ENCODE data around the gene PRXL2A. TPM values are rescaled to one million over a fixed set of nuclear protein-coding genes. Genes with fewer than 3 reads are reported as not detected.

Gene PRXL2A
- total RNA-seq, 2 experiments from 2014 or later: 17.6 to 17.7 TPM

DNA sequence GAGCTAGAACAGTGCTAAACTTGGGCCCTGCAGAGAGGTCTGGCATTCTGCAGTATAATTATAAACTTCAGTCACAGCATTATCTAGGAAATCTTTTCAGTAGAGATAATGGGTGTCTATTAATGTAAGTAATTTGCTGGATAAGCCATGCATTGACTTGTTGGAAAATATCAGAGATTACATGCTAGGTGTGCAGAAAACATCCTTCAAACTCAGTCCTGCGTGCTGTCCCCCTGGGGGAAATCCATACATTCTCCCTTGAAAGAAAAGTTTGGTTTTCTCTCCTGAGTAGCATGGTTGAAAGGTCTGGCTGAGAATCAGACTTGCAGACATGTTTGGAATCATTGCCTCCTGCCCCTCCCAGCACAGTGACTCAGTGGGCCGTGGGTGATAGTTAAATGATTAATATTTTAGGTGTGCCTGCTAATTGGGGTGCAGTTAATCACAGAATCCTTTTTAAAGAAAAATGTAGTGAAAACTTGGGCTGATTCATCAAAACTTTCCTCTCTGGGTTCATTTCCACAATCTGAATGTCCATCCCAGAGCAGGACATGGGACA, 13.9 kb upstream of the PRXL2A start:
- H3K9me3 Mint-ChIP-seq: no peaks in the 10 kb centered on the region
- H3K27ac Mint-ChIP-seq: no peak overlapping the region
- CTCF ChIA-PET: interaction anchor here (0.7 to 1.0 kb wide), 2 partner anchors 93 to 201 kb away, joined by 4 to 5 read pairs; no protein-coding TSS in a partner anchor
- H3K4me1 Mint-ChIP-seq (ENCODE audit: low read depth): no peaks in the 10 kb centered on the region
- no peaks in the 10 kb centered on the region for H3K36me3 Mint-ChIP-seq (ENCODE audit: low read depth)
- no peak overlapping the region for H3K4me3 Mint-ChIP-seq
- H3K27me3 Mint-ChIP-seq (ENCODE audit: low read depth): no peaks in the 10 kb centered on the region
- no peak for DNase-seq
- intact Hi-C loops (cut with micrococcal nuclease): no loop called here

DNA sequence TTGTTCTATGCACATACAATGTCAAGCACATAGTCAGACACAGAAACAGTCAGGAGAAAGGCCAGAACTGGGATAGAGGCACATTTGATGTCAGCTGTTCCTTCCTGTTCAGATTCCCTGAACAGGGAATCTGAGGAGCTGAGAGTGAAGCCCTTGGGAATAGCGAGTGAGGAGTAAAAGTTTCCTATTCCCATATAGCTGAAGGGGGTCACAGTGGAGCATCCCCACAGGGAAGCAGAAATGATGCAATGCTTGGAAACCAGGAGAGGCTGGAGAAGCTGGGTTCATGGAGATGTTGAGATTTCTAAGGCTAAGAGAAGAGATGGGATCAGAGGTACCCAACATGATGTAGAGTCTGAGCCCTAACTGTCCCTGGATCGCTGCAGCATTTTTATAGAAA, 11.3 kb upstream of the PRXL2A start:
- Mint-ChIP-seq H3K9me3 (no peaks in the 10 kb centered on the region), H3K4me3 (no peak overlapping the region), H3K27me3 (ENCODE audit: low read depth) (no peaks in the 10 kb centered on the region), H3K36me3 (ENCODE audit: low read depth) (no peaks in the 10 kb centered on the region), H3K4me1 (ENCODE audit: low read depth) (no peaks in the 10 kb centered on the region), H3K27ac (no peak overlapping the region)
- CTCF ChIA-PET: interaction anchor here (1.3 to 1.7 kb wide), 2 partner anchors 9 to 19 kb away, joined by 5 to 7 read pairs; no protein-coding TSS in a partner anchor
- intact Hi-C loops (cut with micrococcal nuclease): no loop called here
- DNase-seq: no peak

DNA sequence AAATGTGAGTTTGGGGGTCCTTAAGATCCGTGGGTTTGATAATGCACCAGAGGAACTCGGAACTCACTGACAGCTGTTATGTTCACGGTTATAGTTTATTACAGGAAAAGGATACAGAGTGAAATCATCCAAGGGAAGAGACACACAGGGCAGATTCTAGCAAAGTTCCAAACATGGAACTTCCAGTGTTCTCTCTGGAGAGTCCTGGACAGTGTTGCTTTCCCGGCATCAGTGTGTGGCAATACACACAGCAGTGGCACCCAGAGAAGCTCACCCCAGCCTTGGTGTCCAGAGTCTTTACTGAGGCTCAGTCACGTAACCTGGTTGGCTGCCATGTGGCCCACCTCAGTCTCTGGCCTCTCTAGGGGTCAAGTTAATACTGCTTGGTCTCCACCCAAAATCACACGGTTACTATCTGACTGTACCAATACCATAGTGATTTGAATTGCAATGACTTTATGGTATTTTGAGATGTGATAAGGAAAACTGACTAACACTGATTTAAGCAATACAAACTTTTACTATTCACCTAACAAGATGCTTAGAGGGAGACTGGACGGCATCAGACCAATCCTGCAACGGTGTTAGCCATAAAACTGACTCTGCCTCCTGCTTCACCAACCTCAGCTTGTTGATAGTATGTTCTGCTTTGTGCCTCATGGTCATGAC, 8.1 kb upstream of the PRXL2A start:
- no peak overlapping the region for H3K27ac Mint-ChIP-seq
- CTCF ChIA-PET: interaction anchor here (1.2 kb wide), 1 partner anchor 22 kb away, joined by 5 read pairs; no protein-coding TSS in a partner anchor

GRCh38 chr10:80405035-80405434, 3.3 kb upstream of the PRXL2A start:
- intact Hi-C loops (cut with micrococcal nuclease): no loop called here
- Mint-ChIP-seq H3K9me3 (no peaks in the 10 kb centered on the region), H3K36me3 (ENCODE audit: low read depth) (no peaks in the 10 kb centered on the region), H3K27me3 (ENCODE audit: low read depth) (no peaks in the 10 kb centered on the region), H3K4me1 (ENCODE audit: low read depth) (peaks cover 8% of the 10 kb centered on the region), H3K4me3 (no peak overlapping the region), H3K27ac (no peak overlapping the region)
- no peak for DNase-seq
- CTCF ChIA-PET: interaction anchor here (1.1 to 1.5 kb wide), 3 partner anchors 19 to 27 kb away, joined by 3 to 5 read pairs (median 5); no protein-coding TSS in a partner anchor

More for the DNA sequence above, 8.1 kb upstream of the PRXL2A start:
- Mint-ChIP-seq H3K4me1 (ENCODE audit: low read depth) (no peaks in the 10 kb centered on the region), H3K27me3 (ENCODE audit: low read depth) (no peaks in the 10 kb centered on the region), H3K9me3 (no peaks in the 10 kb centered on the region), H3K36me3 (ENCODE audit: low read depth) (no peaks in the 10 kb centered on the region), H3K4me3 (no peak overlapping the region)
- intact Hi-C loops (cut with micrococcal nuclease): no loop called here
- no peak for DNase-seq

GRCh38 chr10:80405626-80406025, 2.7 kb upstream of the PRXL2A start:
- Mint-ChIP-seq H3K27me3 (ENCODE audit: low read depth) (no peaks in the 10 kb centered on the region), H3K27ac (no peak overlapping the region), H3K4me3 (no peak overlapping the region), H3K36me3 (ENCODE audit: low read depth) (no peaks in the 10 kb centered on the region), H3K4me1 (ENCODE audit: low read depth) (peaks cover 10% of the 10 kb centered on the region), H3K9me3 (no peaks in the 10 kb centered on the region)
- CTCF ChIA-PET: interaction anchor here (0.9 to 2.3 kb wide), 7 partner anchors 9 to 57 kb away, joined by 3 to 7 read pairs (median 5); no protein-coding TSS in a partner anchor
- intact Hi-C loops (cut with micrococcal nuclease): no loop called here
- no peak for DNase-seq

- CTCF ChIA-PET: interaction anchor here (0.9 to 2.3 kb wide), 9 partner anchors 9 to 56 kb away, joined by 3 to 12 read pairs (median 5); no protein-coding TSS in a partner anchor
- intact Hi-C loops (cut with micrococcal nuclease): no loop called here
- H3K4me3 Mint-ChIP-seq: no peak overlapping the region
- peaks cover 14% of the 10 kb centered on the region for H3K4me1 Mint-ChIP-seq (ENCODE audit: low read depth)
- H3K9me3 Mint-ChIP-seq: no peaks in the 10 kb centered on the region
- no peak overlapping the region for H3K27ac Mint-ChIP-seq
- no peaks in the 10 kb centered on the region for H3K27me3 Mint-ChIP-seq (ENCODE audit: low read depth)
- no peak for DNase-seq
- H3K36me3 Mint-ChIP-seq (ENCODE audit: low read depth): no peaks in the 10 kb centered on the region
Observed at GRCh38 chr10:80406204-80406603, 2.1 kb upstream of the PRXL2A start.

- peak; percentile 53 for DNase-seq
- no peaks in the 10 kb centered on the region for H3K27me3 Mint-ChIP-seq (ENCODE audit: low read depth)
- CTCF ChIA-PET: interaction anchor here (0.6 to 2.2 kb wide), 11 partner anchors 23 to 129 kb away, joined by 3 to 12 read pairs (median 4); no protein-coding TSS in a partner anchor
- no peaks in the 10 kb centered on the region for H3K36me3 Mint-ChIP-seq (ENCODE audit: low read depth)
- intact Hi-C loops (cut with micrococcal nuclease): loop anchor here (1.0 kb wide), 2 partner anchors 25 to 36 kb away; no protein-coding TSS in a partner anchor
- peak overlapping the region; percentile 60 for H3K27ac Mint-ChIP-seq
- peak overlapping the region; percentile 89 for H3K4me3 Mint-ChIP-seq
- peaks cover 23% of the 10 kb centered on the region for H3K4me1 Mint-ChIP-seq (ENCODE audit: low read depth)
- H3K9me3 Mint-ChIP-seq: no peaks in the 10 kb centered on the region
Observed at GRCh38 chr10:80407812-80408241, 524 bp upstream of the PRXL2A start.

DNA sequence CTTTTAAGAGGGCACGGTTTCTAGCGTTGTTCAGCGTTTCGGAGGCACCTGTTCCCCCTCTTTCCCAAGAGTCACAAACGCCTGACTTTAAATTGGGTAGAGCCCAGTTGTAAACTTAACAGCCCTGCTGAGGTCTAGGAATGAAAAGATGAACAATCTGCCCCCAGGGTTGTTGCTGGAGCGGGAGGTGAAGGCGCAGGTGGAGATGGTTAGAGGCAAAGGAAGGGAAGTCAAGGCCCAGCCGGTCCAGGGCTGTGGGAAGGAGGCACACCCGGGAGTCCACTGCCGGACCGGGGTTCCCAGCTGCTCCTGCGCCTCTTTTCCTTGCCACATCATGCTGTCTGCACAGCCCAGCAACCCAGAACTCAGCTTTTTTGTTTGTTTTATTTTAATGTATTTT, 770 bp downstream of the PRXL2A start:
- H3K9me3 Mint-ChIP-seq: no peaks in the 10 kb centered on the region
- intact Hi-C loops (cut with micrococcal nuclease): no loop called here
- no peaks in the 10 kb centered on the region for H3K27me3 Mint-ChIP-seq (ENCODE audit: low read depth)
- peak overlapping the region; percentile 89 for H3K4me3 Mint-ChIP-seq
- H3K4me1 Mint-ChIP-seq (ENCODE audit: low read depth): peaks cover 33% of the 10 kb centered on the region
- no peak overlapping the region for H3K27ac Mint-ChIP-seq
- no peak for DNase-seq
- no peaks in the 10 kb centered on the region for H3K36me3 Mint-ChIP-seq (ENCODE audit: low read depth)
- CTCF ChIA-PET: interaction anchor here (0.7 to 1.6 kb wide), 3 partner anchors 31 to 97 kb away, joined by 3 to 6 read pairs (median 5); no protein-coding TSS in a partner anchor

DNA sequence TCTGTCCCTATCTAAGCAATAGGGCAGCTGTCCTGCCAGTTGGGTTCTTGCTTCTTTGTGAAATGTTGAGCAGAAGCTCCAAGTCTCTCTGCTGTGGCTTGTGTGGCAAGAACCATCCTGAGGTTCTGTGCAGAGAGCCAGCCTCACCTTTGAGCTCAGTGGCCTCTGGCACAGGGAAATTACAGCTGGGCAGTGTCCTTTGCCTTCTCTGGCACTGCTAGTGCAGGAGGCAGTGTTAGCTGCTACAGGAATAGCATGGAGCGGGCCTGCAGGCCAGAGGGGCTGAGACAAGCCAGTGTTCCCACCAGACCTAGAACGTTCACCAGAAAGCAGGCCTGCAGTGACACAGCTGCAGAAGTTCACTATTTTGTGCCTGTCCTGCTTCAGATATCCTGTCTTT, 1.8 kb downstream of the PRXL2A start:
- intact Hi-C loops (cut with micrococcal nuclease): no loop called here
- H3K9me3 Mint-ChIP-seq: no peaks in the 10 kb centered on the region
- CTCF ChIA-PET: interaction anchor here (1.5 to 2.9 kb wide), 3 partner anchors 32 to 96 kb away, joined by 5 to 9 read pairs (median 6); no protein-coding TSS in a partner anchor
- H3K4me3 Mint-ChIP-seq: no peak overlapping the region
- DNase-seq: no peak
- H3K4me1 Mint-ChIP-seq (ENCODE audit: low read depth): peaks cover 33% of the 10 kb centered on the region
- H3K27me3 Mint-ChIP-seq (ENCODE audit: low read depth): no peaks in the 10 kb centered on the region
- H3K36me3 Mint-ChIP-seq (ENCODE audit: low read depth): no peaks in the 10 kb centered on the region
- H3K27ac Mint-ChIP-seq: no peak overlapping the region

DNA sequence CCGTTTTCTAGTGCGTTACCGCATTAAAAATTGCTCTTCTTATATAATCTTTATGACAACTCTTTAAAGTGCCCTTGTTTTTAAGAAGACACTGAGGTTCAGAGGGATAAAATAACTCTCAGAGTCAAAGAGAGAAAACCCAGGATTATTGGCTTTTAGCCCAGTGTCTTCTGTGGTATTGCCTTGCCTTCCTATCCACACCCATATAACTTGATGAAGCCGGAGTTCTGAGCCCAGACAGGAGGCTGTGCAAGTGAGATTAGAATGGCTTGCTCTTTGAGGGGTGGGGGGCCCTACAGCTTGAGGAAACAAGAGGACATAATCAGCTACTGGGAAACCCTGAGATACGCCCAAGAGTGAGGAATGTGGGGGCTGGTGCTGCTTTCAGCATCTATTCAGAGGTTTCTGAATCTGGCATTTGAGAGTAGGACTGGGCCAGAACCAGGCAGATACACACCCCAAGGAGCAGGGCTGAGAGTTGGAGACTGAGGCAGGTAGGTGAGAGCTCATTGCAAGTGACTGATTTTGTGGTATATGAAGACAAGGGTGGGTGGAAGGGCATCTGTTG, 2.3 kb downstream of the PRXL2A start:
- Mint-ChIP-seq H3K4me3 (no peak overlapping the region), H3K36me3 (ENCODE audit: low read depth) (no peaks in the 10 kb centered on the region), H3K9me3 (no peaks in the 10 kb centered on the region), H3K27me3 (ENCODE audit: low read depth) (no peaks in the 10 kb centered on the region), H3K4me1 (ENCODE audit: low read depth) (peaks cover 33% of the 10 kb centered on the region), H3K27ac (no peak overlapping the region)
- DNase-seq: no peak
- intact Hi-C loops (cut with micrococcal nuclease): no loop called here
- CTCF ChIA-PET: interaction anchor here (1.5 to 2.9 kb wide), 3 partner anchors 33 to 95 kb away, joined by 5 to 9 read pairs (median 6); no protein-coding TSS in a partner anchor

- Mint-ChIP-seq H3K9me3 (no peaks in the 10 kb centered on the region), H3K4me1 (ENCODE audit: low read depth) (peaks cover 33% of the 10 kb centered on the region), H3K27ac (no peak overlapping the region), H3K4me3 (no peak overlapping the region), H3K27me3 (ENCODE audit: low read depth) (no peaks in the 10 kb centered on the region), H3K36me3 (ENCODE audit: low read depth) (no peaks in the 10 kb centered on the region)
- intact Hi-C loops (cut with micrococcal nuclease): no loop called here
- no peak for DNase-seq
- CTCF ChIA-PET: interaction anchor here (0.6 to 2.9 kb wide), 3 partner anchors 33 to 94 kb away, joined by 3 to 9 read pairs (median 7); no protein-coding TSS in a partner anchor
Observed at GRCh38 chr10:80411267-80411668, 2.9 kb downstream of the PRXL2A start.

DNA sequence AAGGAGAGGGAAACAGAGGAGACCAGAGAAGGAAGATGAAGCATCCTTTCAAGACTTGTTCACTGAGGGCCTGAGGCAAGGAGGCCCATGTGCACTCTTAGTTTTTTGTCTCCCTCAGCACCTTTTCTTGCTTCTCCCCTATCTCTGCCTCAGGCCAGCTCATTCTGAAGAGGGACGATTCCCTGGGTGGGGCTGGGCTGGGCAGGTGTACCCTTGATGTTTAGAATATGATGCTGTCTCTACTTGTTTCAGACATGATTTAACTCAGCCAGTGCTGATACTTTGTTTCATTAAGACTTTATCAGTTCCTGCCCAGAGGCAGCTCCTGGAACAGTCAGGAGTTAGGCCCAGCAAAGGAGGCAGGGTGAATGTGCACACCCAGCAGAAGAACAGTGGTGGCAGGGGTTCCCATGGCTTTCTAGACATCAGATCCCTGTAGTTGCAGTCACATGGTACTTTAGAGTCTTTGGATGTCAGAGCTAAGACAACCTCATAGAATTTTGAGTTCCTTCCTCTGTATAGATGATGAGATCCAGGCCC, 3.4 kb downstream of the PRXL2A start:
- Mint-ChIP-seq H3K27me3 (ENCODE audit: low read depth) (no peaks in the 10 kb centered on the region), H3K36me3 (ENCODE audit: low read depth) (no peaks in the 10 kb centered on the region), H3K9me3 (no peaks in the 10 kb centered on the region), H3K4me1 (ENCODE audit: low read depth) (peaks cover 33% of the 10 kb centered on the region), H3K4me3 (no peak overlapping the region), H3K27ac (no peak overlapping the region)
- CTCF ChIA-PET: interaction anchor here (0.6 to 2.9 kb wide), 3 partner anchors 34 to 94 kb away, joined by 3 to 9 read pairs (median 7); no protein-coding TSS in a partner anchor
- intact Hi-C loops (cut with micrococcal nuclease): no loop called here
- no peak for DNase-seq
